A549 (cell line): ENCODE results near the gene FAH. TPM values are rescaled to one million over a fixed set of nuclear protein-coding genes. Genes with fewer than 3 reads are reported as not detected.

Experiments
- ATAC-seq, 2 experiments: fragments of 200-7000 bp in 1 of 2; fragments of >200 bp in 1 of 2; cut with Nextera tagmentation in 1 of 2; cut with Tn5 transposase in 1 of 2; 3 replicates each; pipeline versions ENCODE4 v1.8.0 to v1.9.1; 2018 to 2020; ENCODE audit warnings: mild to moderate bottlenecking in 1 of 2, moderate library complexity in 1 of 2
- CTCF ChIA-PET: fragments of 300-600 bp; sonication (Branson Sonifier 250); formaldehyde crosslinking; extraction: SDS; loops from one replicate; lab custom pipeline; 2021; ENCODE audit warnings: antibody characterized with exemption, inconsistent platforms; lab: Yijun Ruan, JAX
- POLR2A ChIA-PET: fragments of 350-600 bp; formaldehyde crosslinking; extraction: SDS; loops from one replicate; lab custom pipeline; 2021; ENCODE audit warnings: antibody characterized with exemption, inconsistent platforms; lab: Yijun Ruan, JAX
- DNase-seq, 2 experiments: peaks; one replicate each; pipeline versions ENCODE4 v3.0.0 to v3.0.0-alpha.2; 2011 to 2016; ENCODE audit warnings: low read depth in 1 of 2, low spot score in 1 of 2
- FAIRE-seq: peaks from 2 replicates; lab custom pipeline; 2011; peaks lifted over from hg19 to GRCh38; lab: Jason Lieb, UNC
- H3K27ac ChIP-seq, 2 experiments: fragments of >200 bp; sonication (Bioruptor Twin); formaldehyde crosslinking; 3 replicates each; pipeline ENCODE4 v1.5.1; 2016 to 2017
- H3K4me1 ChIP-seq: fragments of >200 bp; sonication (Bioruptor Twin); formaldehyde crosslinking; 3 replicates; pipeline ENCODE4 v1.6.1; 2016
- H3K4me2 ChIP-seq: fragments of >200 bp; sonication (Bioruptor Twin); formaldehyde crosslinking; 3 replicates; pipeline ENCODE4 v1.6.1; 2016
- H3K4me3 ChIP-seq: fragments of >200 bp; sonication (Bioruptor Twin); formaldehyde crosslinking; 3 replicates; pipeline ENCODE4 v1.5.1; 2016
- H3K9me3 ChIP-seq: fragments of >200 bp; sonication (Bioruptor Twin); formaldehyde crosslinking; 3 replicates; pipeline ENCODE4 v1.6.1; 2016
- CBX2 ChIP-seq: fragments of 200-600 bp; sonication (generic); IDR thresholded peaks from 2 replicates; pipeline ENCODE4 v1.6.1; 2016; ENCODE audit warnings: low read depth, mild to moderate bottlenecking, borderline replicate concordance
- CHD4 ChIP-seq: fragments of 200-600 bp; sonication (generic); IDR thresholded peaks from 2 replicates; pipeline ENCODE4 v1.6.1; 2016; ENCODE audit warnings: antibody characterized with exemption, mild to moderate bottlenecking, borderline replicate concordance
- EHMT2 ChIP-seq: fragments of 200-600 bp; sonication (generic); IDR thresholded peaks from 2 replicates; pipeline ENCODE4 v1.6.1; 2016; ENCODE audit warnings: antibody characterized with exemption, low read depth, mild to moderate bottlenecking, moderate library complexity
- FOSL2 ChIP-seq, 2 experiments: fragments of 450-650 bp in 1 of 2; fragments of >200 bp in 1 of 2; sonication (Bioruptor Twin) in 1 of 2; formaldehyde crosslinking; IDR thresholded peaks; 2 replicates each; pipeline versions ENCODE4 v1.5.0 to v1.6.1; 2016 to 2020; ENCODE audit warnings: mild to moderate bottlenecking in 1 of 2, moderate library complexity in 1 of 2
- FOXS1 ChIP-seq: fragments of 250-450 bp; sonication (Bioruptor Pico); IDR thresholded peaks from 2 replicates; pipeline ENCODE4 v1.5.0; 2020; ENCODE audit warnings: mild to moderate bottlenecking, moderate library complexity
- HEYL ChIP-seq: fragments of 250-450 bp; sonication (Bioruptor Pico); IDR thresholded peaks from 2 replicates; pipeline ENCODE4 v1.8.0; 2021; ENCODE audit warnings: mild to moderate bottlenecking, moderate library complexity
- HOXB5 ChIP-seq: fragments of 250-450 bp; sonication (Bioruptor Pico); IDR thresholded peaks from 2 replicates; pipeline ENCODE4 v1.5.0; 2020; ENCODE audit warnings: mild to moderate bottlenecking, moderate library complexity
- JUNB ChIP-seq: fragments of >200 bp; sonication (Bioruptor Twin); formaldehyde crosslinking; IDR thresholded peaks from 2 replicates; pipeline ENCODE4 v1.6.1; 2016
- KDM5A ChIP-seq: fragments of 200-600 bp; sonication (generic); IDR thresholded peaks from 2 replicates; pipeline ENCODE4 v1.6.1; 2016; ENCODE audit warnings: antibody characterized with exemption, mild to moderate bottlenecking
- MYC ChIP-seq: IDR thresholded peaks from 2 replicates; pipeline ENCODE4 v1.6.1; 2012; ENCODE audit warnings: mild to moderate bottlenecking, inconsistent platforms, low read length, improper control_type of control experiment, borderline replicate concordance
- PHF8 ChIP-seq: fragments of 200-600 bp; sonication (generic); IDR thresholded peaks from 2 replicates; pipeline ENCODE4 v1.6.1; 2016; ENCODE audit warnings: low read depth, mild to moderate bottlenecking, antibody characterized with exemption, moderate library complexity, borderline replicate concordance
- POLR2AphosphoS2 ChIP-seq: conservative IDR thresholded peaks from 2 replicates; pipeline ENCODE4 v1.6.1; 2012; ENCODE audit warnings: low read length, improper control_type of control experiment, inconsistent platforms
- RARB ChIP-seq: fragments of 250-450 bp; sonication (Bioruptor Pico); IDR thresholded peaks from 2 replicates; pipeline ENCODE4 v1.8.0; 2021; ENCODE audit warnings: mild to moderate bottlenecking, moderate library complexity
- RCOR1 ChIP-seq: fragments of 150-350 bp; IDR thresholded peaks from 2 replicates; pipeline ENCODE4 v1.6.1; 2014; ENCODE audit warnings: antibody characterized with exemption, low read length, low read depth
- RNF2 ChIP-seq: fragments of 200-600 bp; sonication (generic); IDR thresholded peaks from 2 replicates; pipeline ENCODE4 v1.6.1; 2016; ENCODE audit warnings: low read depth, mild to moderate bottlenecking, antibody characterized with exemption, moderate library complexity, borderline replicate concordance
- ZFP36 ChIP-seq: fragments of 450-650 bp; IDR thresholded peaks from 2 replicates; pipeline ENCODE4 v1.6.1; 2014; ENCODE audit warnings: borderline replicate concordance; ENCODE audit not compliant: partially characterized antibody
- ZNF302 ChIP-seq: fragments of 250-450 bp; sonication (Bioruptor Pico); IDR thresholded peaks from 2 replicates; pipeline ENCODE4 v1.9.0; 2021; ENCODE audit warnings: inconsistent platforms, mild to moderate bottlenecking, moderate library complexity
- WGBS: methylation state at CpG from one replicate; pipeline ENCODE4 v1.1.6; 2017; ENCODE audit errors: missing lambda C conversion rate; 5-methylcytosine and 5-hydroxymethylcytosine counted together
- polyA plus RNA-seq, 4 experiments: library from polyadenylated mRNA; depleted of rRNA in 3 of 4; stranded (reverse); fragments of >200 nt; fragmentation: RNase III in 1 of 4; extraction: RNeasy Plus Mini Kit Qiagen cat#74134 plus additional on column Dnase treatment in 1 of 4; gene quantifications; 2 replicates in 3 of 4; 3 replicates in 1 of 4; pipeline ENCODE4 v1.2.3, GENCODE V29; 2011 to 2017
- TF ChIP-seq, protein P1 (sequence below): fragments of 150-350 bp; IDR thresholded peaks from 2 replicates; pipeline ENCODE4 v1.6.1; 2014; ENCODE audit warnings: low read depth, mild to moderate bottlenecking, low read length
- TF ChIP-seq, protein P2 (sequence below): fragments of 250-450 bp; sonication (Bioruptor Pico); IDR thresholded peaks from 2 replicates; pipeline ENCODE4 v1.5.0; 2021; ENCODE audit warnings: mild to moderate bottlenecking, moderate library complexity, borderline replicate concordance
- TF ChIP-seq, protein P3 (sequence below): fragments of 250-450 bp; sonication (Bioruptor Pico); IDR thresholded peaks from 2 replicates; pipeline ENCODE4 v1.5.0; 2020; ENCODE audit warnings: low read depth, mild to moderate bottlenecking, moderate library complexity
- TF ChIP-seq, protein P4 (sequence below): IDR thresholded peaks from 2 replicates; pipeline ENCODE4 v1.6.1; 2012; ENCODE audit warnings: low read depth, borderline replicate concordance

Gene FAH
- polyA plus RNA-seq, 2 of the 4 experiments (the other 2 are of a cell fraction): 27.3 to 31.9 TPM

DNA sequence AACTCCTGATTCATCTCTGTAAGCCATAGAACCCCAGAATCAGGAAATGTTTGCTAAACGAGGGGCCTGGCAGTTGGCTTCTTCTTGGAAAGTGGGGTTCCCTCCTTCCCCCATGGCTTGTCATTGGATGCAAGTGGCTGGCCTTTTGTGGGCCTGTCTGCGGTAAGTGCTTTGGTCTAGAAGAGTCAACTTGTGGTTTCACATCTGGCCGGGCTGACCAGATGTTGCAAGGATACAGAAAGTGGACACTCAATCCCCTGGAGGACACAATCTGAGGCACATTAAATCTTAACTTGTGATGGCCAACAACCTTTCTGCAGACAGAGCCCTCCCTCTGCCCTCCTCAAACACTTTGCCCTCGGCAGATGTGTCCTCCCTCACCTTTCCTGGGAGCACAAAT lies 1.1 kb downstream of the FAH start:
- Histone ChIP-seq H3K9me3 (no peaks in the 10 kb centered on the region), H3K4me2 (peak overlapping the region; percentile 76), H3K27ac (no peak overlapping the region), H3K4me1 (peaks cover 11% of the 10 kb centered on the region; the same call in 2 of the 3 replicates), H3K4me3 (no peak overlapping the region; the same call in 2 of the 3 replicates)
- no peak for TF ChIP-seq ZFP36
- TF ChIP-seq ZNF302 (CRISPR knock-in tag): no peak
- no peak for TF ChIP-seq FOXS1 (CRISPR knock-in tag)
- no peak for TF ChIP-seq HOXB5 (CRISPR knock-in tag)
- no peak for TF ChIP-seq EHMT2
- TF ChIP-seq, protein P1, sequence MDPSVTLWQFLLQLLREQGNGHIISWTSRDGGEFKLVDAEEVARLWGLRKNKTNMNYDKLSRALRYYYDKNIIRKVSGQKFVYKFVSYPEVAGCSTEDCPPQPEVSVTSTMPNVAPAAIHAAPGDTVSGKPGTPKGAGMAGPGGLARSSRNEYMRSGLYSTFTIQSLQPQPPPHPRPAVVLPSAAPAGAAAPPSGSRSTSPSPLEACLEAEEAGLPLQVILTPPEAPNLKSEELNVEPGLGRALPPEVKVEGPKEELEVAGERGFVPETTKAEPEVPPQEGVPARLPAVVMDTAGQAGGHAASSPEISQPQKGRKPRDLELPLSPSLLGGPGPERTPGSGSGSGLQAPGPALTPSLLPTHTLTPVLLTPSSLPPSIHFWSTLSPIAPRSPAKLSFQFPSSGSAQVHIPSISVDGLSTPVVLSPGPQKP: no peak
- TF ChIP-seq, protein P2, sequence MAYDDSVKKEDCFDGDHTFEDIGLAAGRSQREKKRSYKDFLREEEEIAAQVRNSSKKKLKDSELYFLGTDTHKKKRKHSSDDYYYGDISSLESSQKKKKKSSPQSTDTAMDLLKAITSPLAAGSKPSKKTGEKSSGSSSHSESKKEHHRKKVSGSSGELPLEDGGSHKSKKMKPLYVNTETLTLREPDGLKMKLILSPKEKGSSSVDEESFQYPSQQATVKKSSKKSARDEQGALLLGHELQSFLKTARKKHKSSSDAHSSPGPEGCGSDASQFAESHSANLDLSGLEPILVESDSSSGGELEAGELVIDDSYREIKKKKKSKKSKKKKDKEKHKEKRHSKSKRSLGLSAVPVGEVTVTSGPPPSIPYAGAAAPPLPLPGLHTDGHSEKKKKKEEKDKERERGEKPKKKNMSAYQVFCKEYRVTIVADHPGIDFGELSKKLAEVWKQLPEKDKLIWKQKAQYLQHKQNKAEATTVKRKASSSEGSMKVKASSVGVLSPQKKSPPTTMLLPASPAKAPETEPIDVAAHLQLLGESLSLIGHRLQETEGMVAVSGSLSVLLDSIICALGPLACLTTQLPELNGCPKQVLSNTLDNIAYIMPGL (CRISPR knock-in tag): no peak
- FAIRE-seq (no peak), DNase-seq (no peak), ATAC-seq (no peak)
- WGBS: 90% methylated on average over 4 of the region's 4 CpGs
- POLR2A ChIA-PET: interaction anchor here (1.2 kb wide), 2 partner anchors 19 to 230 kb away, joined by 3 to 4 read pairs; no protein-coding TSS in a partner anchor
- CTCF ChIA-PET: interaction anchor here (0.7 to 0.9 kb wide), 2 partner anchors 19 to 30 kb away, joined by 3 to 5 read pairs; no protein-coding TSS in a partner anchor

DNA sequence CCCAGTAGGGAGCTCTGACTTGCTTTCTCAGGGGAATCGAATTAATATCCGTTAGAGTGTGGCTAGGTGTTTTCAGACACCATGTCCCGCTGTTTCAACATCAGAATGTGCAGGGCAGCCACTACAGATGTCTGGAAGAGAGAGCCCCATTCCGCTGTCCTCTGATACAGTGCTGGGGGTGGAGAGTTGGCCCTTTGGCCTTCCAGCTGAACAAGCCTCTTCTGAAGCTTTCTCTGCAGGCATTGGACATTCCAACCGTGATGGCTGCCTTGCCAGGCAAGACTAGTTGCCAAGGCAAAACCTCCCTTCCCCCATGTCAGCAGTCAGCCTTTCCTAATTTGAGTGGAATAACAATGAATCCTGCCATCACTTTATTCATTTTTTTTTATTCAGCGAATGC lies 1.5 kb downstream of the FAH start:
- H3K4me1 ChIP-seq: peaks cover 11% of the 10 kb centered on the region; the same call in 2 of the 3 replicates
- 86% methylated on average over 6 of the region's 6 CpGs for WGBS
- no peak overlapping the region for H3K4me3 ChIP-seq
- CTCF ChIA-PET: interaction anchor here (0.9 kb wide), 1 partner anchor 18 kb away, joined by 5 read pairs; no protein-coding TSS in a partner anchor
- POLR2A ChIA-PET: interaction anchor here (1.2 kb wide), 2 partner anchors 19 to 231 kb away, joined by 3 to 4 read pairs; no protein-coding TSS in a partner anchor
- no peak overlapping the region for H3K27ac ChIP-seq
- ATAC-seq (no peak), DNase-seq (no peak), FAIRE-seq (no peak)
- no peaks in the 10 kb centered on the region for H3K9me3 ChIP-seq
- H3K4me2 ChIP-seq: no peak overlapping the region
- TF ChIP-seq POLR2AphosphoS2 (no peak), HOXB5 (CRISPR knock-in tag) (no peak), RCOR1 (no peak), RNF2 (no peak), PHF8 (no peak), FOSL2 (IDR thresholded peaks at IDR 0.05) (no peak), FOSL2 (CRISPR knock-in tag; IDR thresholded peaks at IDR 0.05) (no peak), JUNB (no peak), MYC (no peak), RARB (CRISPR knock-in tag) (no peak), FOXS1 (CRISPR knock-in tag) (no peak), KDM5A (no peak), CHD4 (no peak), HEYL (CRISPR knock-in tag) (no peak), CBX2 (no peak)
- TF ChIP-seq, protein P3, sequence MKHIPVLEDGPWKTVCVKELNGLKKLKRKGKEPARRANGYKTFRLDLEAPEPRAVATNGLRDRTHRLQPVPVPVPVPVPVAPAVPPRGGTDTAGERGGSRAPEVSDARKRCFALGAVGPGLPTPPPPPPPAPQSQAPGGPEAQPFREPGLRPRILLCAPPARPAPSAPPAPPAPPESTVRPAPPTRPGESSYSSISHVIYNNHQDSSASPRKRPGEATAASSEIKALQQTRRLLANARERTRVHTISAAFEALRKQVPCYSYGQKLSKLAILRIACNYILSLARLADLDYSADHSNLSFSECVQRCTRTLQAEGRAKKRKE (CRISPR knock-in tag): no peak
- TF ChIP-seq, protein P4, sequence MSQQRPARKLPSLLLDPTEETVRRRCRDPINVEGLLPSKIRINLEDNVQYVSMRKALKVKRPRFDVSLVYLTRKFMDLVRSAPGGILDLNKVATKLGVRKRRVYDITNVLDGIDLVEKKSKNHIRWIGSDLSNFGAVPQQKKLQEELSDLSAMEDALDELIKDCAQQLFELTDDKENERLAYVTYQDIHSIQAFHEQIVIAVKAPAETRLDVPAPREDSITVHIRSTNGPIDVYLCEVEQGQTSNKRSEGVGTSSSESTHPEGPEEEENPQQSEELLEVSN: no peak
